ENCODE data around the gene DYNLT5. TPM values are rescaled to one million over a fixed set of nuclear protein-coding genes. Genes with fewer than 3 reads are reported as not detected.

DYNLT5 gene
- total RNA-seq, result 0.14 and 0.30 TPM in 2 replicates

GRCh38 chr1:66752000-66752592, at the start of gene DYNLT5:
DYNLT5 (plus strand) TSS chr1:66752459; CDS start chr1:66754659, 2,200 bp downstream.

Other genes with a start within 250 kb of the DYNLT5 start
- 4.4 and 5.6 TPM in 2 replicates for gene SGIP1, start 218.3 kb upstream of the DYNLT5 start, total RNA-seq
- gene INSL5, start 48.8 kb downstream of the DYNLT5 start, total RNA-seq, result not detected in 2 replicates
- 5.6 and 9.2 TPM in 2 replicates for gene DNAI4, start 172.4 kb downstream of the DYNLT5 start, total RNA-seq
- gene MIER1, start 172.5 kb downstream of the DYNLT5 start, total RNA-seq, result 24.1 and 32.7 TPM in 2 replicates